HG03135 (cell line): ENCODE data around the gene C6.
"Not testable (repeated sequence)": the region's sequence is repeated elsewhere in the genome, so short reads cannot be mapped to it uniquely, and the experiment has no call there.

ENCODE experiments used
- ATAC-seq: cut with Tn5 transposase; IDR thresholded peaks from one replicate; pipeline ENCODE4 v1.9.1; 2021; ENCODE audit warnings: mild to moderate bottlenecking, moderate library complexity; ENCODE audit not compliant: unreplicated experiment

The C6 gene

DNA sequence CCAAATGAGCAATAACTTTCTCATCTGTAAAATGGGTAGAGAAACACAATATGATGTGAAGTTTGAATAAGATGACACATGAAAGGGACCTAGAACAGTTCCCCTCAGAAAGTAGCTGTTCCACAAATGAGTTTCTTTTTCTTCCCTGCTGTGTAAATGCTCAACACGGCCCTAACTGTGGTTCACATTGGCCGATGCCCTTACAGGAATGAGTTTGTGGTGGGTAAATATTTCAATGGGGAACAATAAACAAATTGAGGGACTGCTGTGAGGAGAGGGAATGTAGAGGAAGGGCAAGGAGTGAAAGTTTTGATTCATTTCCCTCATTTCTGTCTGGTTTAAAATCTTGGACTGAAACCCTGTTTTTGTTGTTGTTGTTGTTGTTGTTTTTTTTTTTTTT lies 12.8 kb downstream of the C6 start:
- ATAC-seq: no peak

DNA sequence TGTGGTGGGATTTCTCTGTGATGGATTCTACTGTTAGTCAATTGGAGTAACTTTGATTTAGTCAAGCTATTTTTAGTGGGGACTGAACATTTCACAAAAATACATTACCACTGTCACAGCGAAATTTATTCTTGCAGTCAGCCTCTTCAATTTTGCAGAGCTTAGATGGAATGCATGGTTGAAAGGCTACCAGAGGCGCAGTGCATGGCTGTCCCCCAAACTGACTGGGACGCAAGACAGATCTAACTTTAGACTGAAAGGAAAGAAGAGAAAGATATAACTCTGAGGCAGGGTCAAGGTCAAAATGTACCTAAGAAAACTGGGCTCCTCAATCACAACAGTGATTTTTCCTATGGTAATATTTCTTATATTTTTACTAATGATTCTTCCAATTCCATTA lies 13.7 kb downstream of the C6 start:
- ATAC-seq: no peak

DNA sequence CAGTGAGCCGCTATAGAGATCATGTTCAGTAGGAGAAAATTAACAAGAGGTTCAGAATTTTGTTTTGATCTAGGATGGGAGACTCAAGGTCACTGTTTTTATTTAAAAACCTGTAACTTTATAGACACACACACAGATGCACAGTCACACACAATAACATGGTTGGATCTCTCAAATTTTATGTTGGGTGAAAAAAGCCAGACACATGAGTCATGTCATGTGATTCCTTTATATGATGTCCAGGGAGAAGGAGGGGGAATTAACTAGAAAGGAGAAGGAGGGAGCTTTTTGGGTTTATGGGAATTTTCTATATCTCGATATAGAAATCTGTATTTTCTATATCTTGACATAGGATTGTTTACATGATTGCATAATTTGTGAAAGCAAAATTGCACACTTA lies 17.1 kb downstream of the C6 start:
- no peak for ATAC-seq

DNA sequence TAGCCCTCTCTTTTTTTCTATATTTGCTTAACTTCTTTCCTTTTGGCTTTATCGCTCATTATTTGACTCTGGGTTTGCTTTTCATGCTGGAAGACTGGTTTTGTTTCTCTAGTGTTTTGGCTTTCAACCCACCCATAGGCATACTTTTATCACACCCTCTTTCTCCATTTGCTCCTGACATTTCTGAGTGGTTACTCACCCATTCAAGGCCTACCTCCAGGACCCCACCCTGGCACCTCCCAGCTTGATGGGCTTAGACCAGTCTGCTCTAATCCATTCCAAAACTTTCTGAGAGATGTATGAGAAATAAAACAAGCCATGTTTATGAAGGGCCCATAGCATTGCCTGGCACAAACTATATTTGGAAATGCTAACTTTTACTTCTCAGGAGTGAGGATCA lies 18.1 kb downstream of the C6 start:
- no peak for ATAC-seq

DNA sequence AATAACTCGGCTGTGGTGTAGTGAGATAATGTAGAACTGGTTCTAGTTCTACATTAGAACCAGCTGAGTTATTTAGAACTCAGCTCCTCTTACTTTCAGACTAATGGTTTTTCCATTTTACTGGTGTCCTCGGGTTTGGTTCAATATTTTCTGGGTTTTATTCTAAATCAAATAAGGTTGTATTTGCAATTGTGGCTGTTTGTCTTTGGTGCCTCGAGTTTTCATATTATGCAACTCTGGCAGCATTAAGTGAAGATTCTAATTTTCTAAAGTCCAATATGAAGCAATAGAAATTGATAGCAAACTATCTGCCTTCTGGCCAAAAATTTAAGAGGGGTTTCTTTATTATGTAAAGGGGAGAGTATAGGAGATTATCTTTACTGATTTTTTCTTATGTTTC lies 19.0 kb downstream of the C6 start:
- ATAC-seq: no peak

DNA sequence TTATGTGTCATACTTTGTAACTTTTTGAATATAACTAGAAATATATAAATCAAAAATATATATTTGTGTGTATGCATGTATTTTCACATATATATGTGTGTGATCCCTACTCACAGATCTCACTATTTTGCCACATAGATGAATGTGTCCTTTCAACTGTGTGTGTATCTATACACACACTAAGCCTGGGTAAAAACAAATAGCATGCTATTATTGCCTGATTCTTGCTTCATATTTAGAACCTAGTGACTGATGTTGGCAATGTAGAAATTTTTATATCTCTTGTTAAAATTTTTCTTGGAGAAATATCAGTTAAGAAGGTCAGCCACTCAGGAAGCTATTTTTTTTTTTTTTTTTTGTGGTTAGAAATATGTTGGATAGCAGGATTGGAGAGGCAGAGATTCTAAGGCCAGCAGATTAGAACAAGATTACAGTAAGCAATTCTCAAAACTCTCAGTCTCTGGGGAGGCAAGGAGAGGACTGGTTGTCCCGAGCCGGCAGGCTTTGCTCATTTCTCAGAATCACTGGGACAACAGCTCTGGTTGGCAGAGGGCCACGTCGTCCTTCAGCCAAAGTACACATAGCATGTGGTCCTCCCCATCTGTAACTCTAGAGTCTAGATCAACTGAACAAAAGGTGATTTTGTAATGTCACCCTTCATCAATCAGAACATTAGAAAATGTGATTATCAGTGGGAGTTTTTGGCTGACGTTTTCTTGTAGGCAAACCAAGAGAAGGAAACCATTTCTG lies 19.7 kb downstream of the C6 start:
- no peak for ATAC-seq

DNA sequence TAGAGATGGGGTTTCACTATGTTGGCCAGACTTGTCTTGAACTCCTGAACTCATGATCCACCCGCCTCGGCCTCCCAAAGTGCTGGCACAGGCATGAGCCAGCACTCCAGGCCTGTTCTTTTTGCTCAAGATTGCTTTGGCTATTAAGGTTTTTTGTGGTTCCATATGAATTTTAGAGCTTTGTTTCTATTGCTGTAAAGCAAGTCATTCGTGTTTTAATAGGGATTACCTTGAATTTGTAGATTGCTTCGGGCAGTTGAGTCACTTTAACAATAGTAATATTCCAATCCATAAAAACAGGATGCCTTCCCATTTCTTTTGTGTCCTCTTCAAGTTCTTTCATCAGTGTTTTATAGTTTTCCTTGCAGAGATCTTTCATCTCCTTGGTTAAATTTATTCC lies 22.1 kb downstream of the C6 start:
- no peak for ATAC-seq

DNA sequence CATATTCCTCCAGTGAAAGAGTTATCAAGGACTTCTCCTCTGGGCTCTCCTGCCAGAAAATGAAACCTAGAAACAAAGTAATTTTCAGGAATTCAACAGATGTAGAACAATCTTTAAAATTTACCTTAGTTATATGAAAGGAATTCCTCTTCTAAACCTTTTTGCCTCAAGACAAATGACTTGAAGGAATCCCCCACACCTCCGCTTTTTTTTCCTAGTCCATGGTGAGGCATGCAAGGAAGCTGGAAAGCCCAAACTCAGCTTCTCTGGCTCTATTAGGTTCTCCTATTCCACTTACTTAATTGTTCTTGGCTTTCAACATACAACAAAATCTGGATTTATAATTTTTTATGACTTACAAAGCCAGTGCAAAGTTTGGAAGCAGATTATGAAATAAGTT lies 27.2 kb downstream of the C6 start:
- no peak for ATAC-seq

DNA sequence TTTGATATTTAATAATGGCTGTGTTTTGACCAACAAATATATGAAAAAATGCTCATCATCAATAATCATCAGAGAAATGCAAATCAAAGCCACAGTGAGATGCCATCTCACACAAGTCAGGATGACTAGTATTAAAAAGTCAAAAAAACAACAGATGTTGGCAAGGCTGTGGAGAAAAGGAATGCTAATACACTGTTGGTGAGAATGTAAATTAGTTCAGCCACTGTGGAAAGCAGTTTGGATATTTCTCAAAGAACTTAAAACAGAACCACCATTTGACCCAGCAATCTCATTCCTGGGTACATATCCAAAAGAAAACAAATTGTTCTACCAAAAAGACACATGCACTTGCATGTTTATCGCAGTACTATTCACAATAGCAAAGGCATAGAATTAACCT lies 30.0 kb downstream of the C6 start:
- not testable (repeated sequence) for ATAC-seq

DNA sequence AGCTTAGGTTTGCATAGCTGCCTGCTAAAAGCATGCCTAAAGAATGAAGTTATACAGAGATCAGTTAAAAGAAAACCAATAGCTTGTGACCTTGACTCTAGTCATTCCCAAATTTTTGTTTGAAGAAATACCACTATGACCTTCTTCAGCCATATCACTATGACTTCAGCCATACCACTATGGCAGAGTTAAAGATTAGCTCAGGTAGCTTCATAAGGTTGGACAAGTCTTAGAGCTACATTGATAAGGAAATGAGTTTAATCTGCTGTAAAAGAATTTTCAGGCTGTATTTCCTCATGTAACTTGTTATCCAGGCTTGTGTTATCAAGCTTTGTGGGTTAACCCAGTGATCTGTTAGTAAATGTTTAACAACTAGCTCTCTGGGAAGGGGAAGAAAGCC lies 30.7 kb downstream of the C6 start:
- ATAC-seq: no peak

DNA sequence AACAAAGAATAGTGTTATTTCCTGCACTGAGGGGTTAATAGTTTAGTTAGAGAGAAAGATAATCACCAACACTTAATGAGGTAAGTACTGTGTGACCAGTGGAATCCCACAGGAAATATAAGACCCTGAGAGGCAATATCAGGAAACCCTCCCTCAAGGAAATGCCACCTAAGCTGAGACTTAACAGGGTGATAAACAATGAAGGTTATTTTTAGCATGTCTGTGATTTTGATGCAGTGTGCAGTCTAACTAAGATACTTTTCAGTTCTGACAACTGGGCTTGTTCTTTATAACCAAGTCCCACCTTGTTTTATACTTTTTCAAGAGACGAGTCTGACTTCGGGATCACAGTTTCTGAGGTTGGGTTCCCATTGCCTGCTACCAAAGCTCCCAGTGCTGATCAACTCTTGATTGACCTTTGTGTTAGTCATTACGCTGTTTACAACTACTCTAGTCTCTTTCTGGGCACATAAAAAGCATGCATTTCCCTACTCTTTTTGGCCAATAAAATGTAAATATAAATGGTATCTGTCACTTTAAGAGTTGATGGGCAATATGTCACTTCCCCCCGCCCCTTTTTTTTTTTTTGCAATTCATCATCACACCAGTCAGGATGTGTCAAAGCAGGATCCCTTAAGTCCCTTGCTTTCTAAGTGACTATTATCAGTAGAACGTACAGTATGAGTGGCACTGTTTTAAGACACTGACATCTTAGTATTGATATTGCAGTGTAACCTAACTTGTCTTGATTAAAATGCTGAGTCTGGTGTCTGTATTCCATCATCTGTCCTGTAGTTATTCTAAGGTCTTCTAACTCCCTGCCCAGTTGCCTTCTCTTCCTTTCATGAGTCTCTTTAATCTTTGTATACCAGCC lies 31.4 kb downstream of the C6 start:
- ATAC-seq: no peak

DNA sequence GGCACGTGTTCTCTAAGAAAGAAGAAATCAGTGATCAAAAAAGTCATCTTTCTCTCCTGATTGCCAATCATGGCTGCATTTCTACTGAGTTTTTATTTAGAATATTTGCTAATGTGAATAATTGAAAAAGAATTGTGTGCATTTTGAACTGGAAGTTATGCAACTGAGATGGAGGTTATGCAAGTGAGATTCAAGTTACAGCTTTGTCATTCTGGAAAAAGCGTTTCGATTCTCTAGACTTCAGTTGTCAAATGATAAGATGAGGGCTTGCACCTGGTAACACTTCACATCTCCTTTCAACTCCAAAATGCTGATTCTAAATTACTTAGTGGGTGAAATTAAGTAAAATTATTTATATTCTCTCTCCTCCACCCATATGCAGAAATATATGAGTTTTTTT lies 36.4 kb downstream of the C6 start:
- ATAC-seq: no peak

DNA sequence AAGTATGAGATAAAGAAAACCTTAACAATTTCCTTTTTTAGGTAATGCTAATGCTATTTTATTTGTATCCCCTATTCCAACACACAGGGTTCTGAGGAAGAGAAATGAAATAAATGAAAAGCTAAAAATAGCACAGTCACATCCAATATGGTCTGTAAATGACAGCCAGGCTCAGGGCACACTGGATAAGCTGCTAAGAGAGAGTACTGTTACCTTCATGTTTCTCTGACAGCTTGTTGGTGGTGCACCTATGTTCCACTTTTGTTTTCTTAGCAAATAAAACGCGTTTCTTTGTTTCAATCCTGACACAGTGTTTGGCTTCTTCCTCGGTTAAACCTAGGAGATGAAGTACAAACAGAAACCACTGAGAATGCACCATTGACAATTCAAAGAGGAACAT lies 41.3 kb downstream of the C6 start:
- ATAC-seq: no peak

DNA sequence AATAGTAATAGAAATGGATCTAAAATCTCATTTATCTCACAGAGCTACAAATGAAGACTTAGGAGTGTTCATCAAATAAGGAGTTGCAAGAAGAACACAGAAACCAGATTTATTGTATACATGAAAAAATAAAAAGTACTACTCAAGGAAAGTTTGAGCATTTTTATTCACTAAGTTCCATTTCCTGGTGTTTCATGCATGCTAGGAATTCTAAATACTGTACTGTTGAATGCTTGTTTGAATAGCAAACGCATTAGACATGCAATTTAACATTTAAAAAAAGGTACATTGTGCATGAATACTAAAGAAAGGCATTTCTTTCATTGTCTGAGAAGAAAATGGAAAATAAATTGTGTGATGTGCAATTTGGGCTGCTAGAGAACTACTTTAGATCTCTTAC lies 52.1 kb downstream of the C6 start:
- no peak for ATAC-seq

DNA sequence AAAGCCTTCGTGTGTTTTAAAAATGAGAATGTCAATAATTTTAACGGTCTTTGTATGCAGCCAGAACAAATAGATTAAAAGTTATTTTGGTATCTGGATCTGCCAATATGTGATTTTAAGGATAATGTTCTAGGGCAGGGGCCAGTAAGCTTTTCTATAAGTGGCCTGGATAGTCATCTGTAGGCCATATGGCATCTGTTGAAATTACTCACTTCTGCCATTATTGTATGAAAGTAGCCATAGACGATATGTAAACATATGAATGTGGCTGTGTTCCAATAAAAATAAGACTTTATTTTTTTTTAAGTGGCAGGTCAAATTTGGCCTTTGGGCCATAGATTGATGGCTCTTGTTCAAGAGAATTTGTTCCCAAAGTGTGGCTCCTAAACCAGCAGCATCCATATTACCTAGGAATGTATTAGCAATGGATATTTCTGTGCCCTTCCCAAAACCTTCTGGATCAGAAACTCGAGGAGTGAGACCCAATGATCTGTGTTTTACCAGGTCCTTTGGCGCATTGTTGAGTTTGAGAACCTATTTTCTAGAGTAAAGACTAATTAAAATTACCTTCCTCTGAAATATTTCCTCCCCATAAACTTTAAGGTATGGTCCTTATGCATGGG lies 55.9 kb downstream of the C6 start:
- ATAC-seq: no peak

DNA sequence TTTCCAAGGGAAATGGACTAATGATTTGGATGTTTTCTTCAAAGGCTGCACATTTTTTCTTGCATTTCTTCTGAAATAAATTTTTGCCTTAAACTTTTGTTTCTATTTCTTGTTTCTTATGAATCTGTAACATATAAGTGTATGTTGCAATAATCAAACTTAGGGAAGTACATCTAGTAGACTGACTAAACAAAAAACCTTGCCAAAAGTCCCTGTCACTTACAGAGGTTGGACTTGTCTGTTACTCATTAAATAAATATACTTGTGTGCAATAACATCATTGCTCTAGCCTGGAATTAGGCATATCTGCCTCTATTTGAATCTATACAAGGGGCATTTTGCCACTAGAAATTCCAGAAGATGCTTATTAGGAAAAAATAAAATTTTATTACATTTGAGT lies 56.6 kb downstream of the C6 start:
- ATAC-seq: no peak

DNA sequence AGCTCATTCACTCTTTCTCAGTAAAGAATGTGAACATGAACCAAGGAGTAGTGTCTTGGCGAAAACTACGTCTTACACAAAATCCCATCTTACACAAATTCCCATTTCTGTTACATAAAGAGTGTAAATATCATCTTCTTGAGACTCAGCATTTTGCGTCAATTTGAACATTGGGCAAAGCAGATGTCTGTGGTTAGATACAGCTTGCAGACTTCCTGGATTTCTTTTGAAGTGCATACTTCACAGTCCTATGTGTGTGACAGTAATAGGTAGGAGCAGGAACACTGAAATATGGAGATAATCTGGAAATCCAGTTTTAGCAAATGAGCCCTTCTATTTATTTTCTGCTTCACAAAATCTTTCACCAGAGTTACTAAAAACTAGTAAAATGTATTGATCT lies 58.8 kb downstream of the C6 start:
- no peak for ATAC-seq

DNA sequence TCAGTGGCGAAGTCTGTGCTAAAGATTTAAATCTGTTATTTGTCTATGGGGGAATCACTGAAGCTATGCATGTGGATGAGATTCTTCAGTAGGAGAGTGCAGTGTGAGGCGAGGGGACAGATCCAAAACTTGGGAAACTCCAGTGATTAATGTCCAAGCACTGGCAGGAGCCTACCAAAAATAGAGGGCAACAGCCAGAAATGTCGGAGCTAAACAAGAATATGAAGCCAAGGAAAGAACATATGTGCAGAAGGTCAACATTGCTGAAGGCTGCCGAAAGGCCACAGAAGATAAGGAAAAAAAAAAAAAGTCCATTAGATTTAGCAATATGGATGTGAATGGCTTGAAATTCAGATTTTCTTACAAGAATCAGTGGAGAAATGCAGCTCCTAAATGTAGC lies 61.8 kb downstream of the C6 start:
- no peak for ATAC-seq

DNA sequence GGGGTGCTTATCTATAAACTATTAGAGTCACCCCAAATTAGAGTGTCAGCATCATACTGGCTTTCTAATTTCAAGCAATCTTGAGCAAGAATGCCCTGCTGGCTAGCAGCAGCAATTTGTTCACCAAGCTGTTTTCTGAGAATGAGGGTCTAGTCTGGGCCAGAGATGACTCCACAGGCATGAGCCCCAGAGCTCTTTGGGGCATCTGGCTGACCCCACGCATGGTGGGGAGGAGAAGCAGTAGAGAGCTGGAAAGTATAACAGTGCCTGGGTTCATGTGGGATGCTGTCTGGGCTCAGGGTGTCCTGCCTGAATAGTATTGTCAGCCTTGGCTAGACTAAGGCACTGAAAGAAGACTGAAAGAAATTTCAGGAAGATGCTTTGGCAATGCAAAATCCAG lies 64.9 kb downstream of the C6 start:
- no peak for ATAC-seq

DNA sequence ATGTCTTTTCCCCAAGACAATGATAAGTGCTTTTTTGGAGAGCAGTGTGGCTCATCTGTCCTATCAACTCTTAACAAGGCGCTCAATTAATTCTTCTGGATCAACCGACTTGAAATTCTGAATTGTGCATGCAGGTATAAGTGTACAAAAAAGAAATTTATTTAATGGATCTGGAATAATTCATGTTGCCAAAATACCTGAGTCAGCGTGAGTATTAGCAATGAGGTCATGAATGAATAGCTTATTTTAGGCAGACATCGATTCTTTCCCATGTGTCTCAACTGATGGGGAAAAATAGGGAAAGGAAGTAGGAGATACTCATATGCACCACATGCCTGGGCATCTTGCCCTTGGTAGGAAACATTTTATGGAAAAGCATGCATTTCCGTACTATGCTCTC lies 68.0 kb downstream of the C6 start:
- no peak for ATAC-seq

DNA sequence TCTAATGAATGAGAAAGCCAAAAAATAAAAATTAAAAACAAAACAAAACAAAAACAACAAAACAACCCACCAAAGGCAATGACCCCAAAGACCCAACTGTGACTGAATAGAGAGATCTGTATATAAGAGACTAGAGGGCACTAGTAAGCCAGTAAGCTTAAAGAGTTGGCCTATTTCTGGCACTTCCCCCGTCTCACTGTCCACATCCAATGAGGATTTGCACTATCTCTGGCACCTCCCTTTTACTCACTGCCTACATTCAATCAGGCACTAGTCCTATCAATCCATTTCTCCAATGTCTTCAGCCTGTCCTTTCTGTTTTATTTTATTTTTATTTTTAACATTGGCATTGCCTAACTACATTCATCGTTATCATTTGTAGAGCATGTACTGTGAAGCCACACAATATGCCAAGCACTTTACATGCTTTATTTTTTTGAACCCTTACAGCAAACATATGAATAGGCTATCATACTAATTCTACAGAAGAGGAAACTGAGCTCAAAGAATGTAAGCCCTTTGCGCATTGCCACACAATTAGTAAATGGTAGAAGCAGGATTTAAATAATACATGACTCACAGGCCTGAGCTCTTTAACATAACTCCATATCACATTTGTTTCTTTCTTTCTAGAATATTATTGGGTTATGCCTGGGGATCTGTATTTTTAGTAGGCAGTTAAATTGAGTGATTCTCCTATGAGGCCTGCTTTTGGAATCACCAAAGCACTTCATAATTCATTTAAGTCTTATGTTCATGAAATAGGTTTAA lies 70.0 kb downstream of the C6 start:
- ATAC-seq: no peak
